BJ (cell line): Measurements from ENCODE around the gene TCF15. TPM values are rescaled to one million over a fixed set of nuclear protein-coding genes. Genes with fewer than 3 reads are reported as not detected.
A peak's percentile ranks its signal among the peaks of the same experiment; 100 is the strongest.
"Not testable (repeated sequence)": the region's sequence is repeated elsewhere in the genome, so short reads cannot be mapped to it uniquely, and the experiment has no call there.

Experiments
- CTCF ChIA-PET: fragments of 350-600 bp; formaldehyde crosslinking; extraction: SDS; loops from one replicate; lab custom pipeline; 2021; ENCODE audit warnings: antibody characterized with exemption, inconsistent platforms; lab: Yijun Ruan, JAX
- POLR2A ChIA-PET: fragments of 300-600 bp; sonication (Branson Sonifier 250); formaldehyde crosslinking; extraction: SDS; loops from one replicate; lab custom pipeline; 2021; ENCODE audit warnings: antibody characterized with exemption; lab: Charles Lee
- DNase-seq: peaks from one replicate; pipeline ENCODE4 v3.0.0-alpha.2; 2011; ENCODE audit warnings: low read depth
- H3K27me3 ChIP-seq: 2 replicates; pipeline ENCODE4 v1.6.0; 2011; ENCODE audit warnings: low read length; ENCODE audit not compliant: control insufficient read depth, insufficient read depth
- H3K36me3 ChIP-seq: 2 replicates; pipeline ENCODE4 v1.5.1; 2011; ENCODE audit warnings: low read length; ENCODE audit not compliant: control insufficient read depth, insufficient read depth
- H3K4me3 ChIP-seq: 2 replicates; pipeline ENCODE4 v1.5.1; 2011; ENCODE audit warnings: low read depth, mild to moderate bottlenecking, control low read depth, low read length
- CTCF ChIP-seq: IDR thresholded peaks from 2 replicates; pipeline ENCODE4 v1.5.1; 2011; ENCODE audit warnings: low read depth, mild to moderate bottlenecking, control low read depth, inconsistent platforms, low read length, moderate library complexity; ENCODE audit not compliant: insufficient read depth
- polyA plus RNA-seq: library from polyadenylated mRNA; depleted of rRNA; stranded (reverse); fragments of >200 nt; gene quantifications from 2 replicates; pipeline ENCODE4 v1.2.3, GENCODE V29; 2011

The TCF15 gene
- polyA plus RNA-seq, 1 experiment = not detected

- CTCF ChIA-PET = interaction anchor here (0.6 to 7.1 kb wide), 32 partner anchors 9 to 293 kb away, joined by 3 to 68 read pairs (median 4); partner anchors contain the start of gene CSNK2A1
- no peak for DNase-seq
- POLR2A ChIA-PET = no interaction called here
Measured at GRCh38 chr20:646107-646867, 36.2 kb upstream of the TCF15 start.

GRCh38 chr20:645318-646106, 35.4 kb upstream of the TCF15 start:
- POLR2A ChIA-PET = no interaction called here
- TF ChIP-seq CTCF = peak; percentile 96
- peaks cover 25% of the 10 kb centered on the region for H3K36me3 ChIP-seq
- no peak for DNase-seq
- H3K4me3 ChIP-seq = no peak overlapping the region
- H3K27me3 ChIP-seq = no peaks in the 10 kb centered on the region
- CTCF ChIA-PET = interaction anchor here (0.6 to 7.1 kb wide), 34 partner anchors 9 to 345 kb away, joined by 3 to 68 read pairs (median 4); partner anchors contain the start of gene CSNK2A1

More at GRCh38 chr20:646107-646867, 36.2 kb upstream of the TCF15 start:
- no peak for TF ChIP-seq CTCF
- peaks cover 26% of the 10 kb centered on the region for H3K36me3 ChIP-seq
- no peaks in the 10 kb centered on the region for H3K27me3 ChIP-seq
- no peak overlapping the region for H3K4me3 ChIP-seq

GRCh38 chr20:644692-645317, 34.7 kb upstream of the TCF15 start:
- Histone ChIP-seq H3K4me3 (no peak overlapping the region), H3K36me3 (peaks cover 19% of the 10 kb centered on the region), H3K27me3 (no peaks in the 10 kb centered on the region)
- CTCF ChIA-PET = interaction anchor here (0.6 to 7.1 kb wide), 31 partner anchors 10 to 344 kb away, joined by 3 to 68 read pairs (median 4); partner anchors contain the start of gene CSNK2A1
- DNase-seq = no peak
- POLR2A ChIA-PET = no interaction called here
- TF ChIP-seq CTCF = no peak

- Histone ChIP-seq H3K27me3 (no peaks in the 10 kb centered on the region), H3K4me3 (peak overlapping the region; percentile 25), H3K36me3 (peaks cover 6% of the 10 kb centered on the region)
- no peak for DNase-seq
- no peak for TF ChIP-seq CTCF
- CTCF ChIA-PET = interaction anchor here (1.2 to 7.1 kb wide), 2 partner anchors 10 to 24 kb away, joined by 3 to 49 read pairs; no protein-coding TSS in a partner anchor
- POLR2A ChIA-PET = no interaction called here
Measured at GRCh38 chr20:642398-643174, 32.5 kb upstream of the TCF15 start.

GRCh38 chr20:642013-642397, 31.9 kb upstream of the TCF15 start:
- H3K36me3 ChIP-seq, POLR2A ChIA-PET, DNase-seq, H3K27me3 ChIP-seq, H3K4me3 ChIP-seq: not testable (repeated sequence)
- CTCF ChIA-PET = interaction anchor here (7.1 kb wide), 1 partner anchor 25 kb away, joined by 49 read pairs; no protein-coding TSS in a partner anchor
